ENCODE data around the gene UCN3.

The UCN3 gene

DNA sequence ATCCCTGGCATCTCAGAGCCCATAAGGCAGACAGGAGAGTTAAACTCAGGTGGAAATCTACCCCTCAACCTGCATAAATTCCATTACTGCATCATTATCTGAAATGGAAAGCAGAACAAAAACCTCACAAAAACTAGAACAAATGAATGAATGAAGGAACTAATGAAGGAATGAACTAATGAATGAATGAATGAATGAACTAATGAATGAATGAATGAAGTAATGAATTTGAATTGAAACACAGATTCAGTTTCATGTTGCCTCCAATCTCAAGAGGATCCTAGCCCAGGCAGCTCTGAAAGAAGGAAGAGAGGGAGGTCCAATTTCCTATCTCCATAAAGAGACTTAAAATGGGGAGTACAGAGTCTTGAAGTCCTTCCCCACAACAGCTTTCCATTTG lies 1.9 kb upstream of the UCN3 start:
- DNase-seq (ENCODE audit: low spot score), result no peak
- TF ChIP-seq, protein P1, sequence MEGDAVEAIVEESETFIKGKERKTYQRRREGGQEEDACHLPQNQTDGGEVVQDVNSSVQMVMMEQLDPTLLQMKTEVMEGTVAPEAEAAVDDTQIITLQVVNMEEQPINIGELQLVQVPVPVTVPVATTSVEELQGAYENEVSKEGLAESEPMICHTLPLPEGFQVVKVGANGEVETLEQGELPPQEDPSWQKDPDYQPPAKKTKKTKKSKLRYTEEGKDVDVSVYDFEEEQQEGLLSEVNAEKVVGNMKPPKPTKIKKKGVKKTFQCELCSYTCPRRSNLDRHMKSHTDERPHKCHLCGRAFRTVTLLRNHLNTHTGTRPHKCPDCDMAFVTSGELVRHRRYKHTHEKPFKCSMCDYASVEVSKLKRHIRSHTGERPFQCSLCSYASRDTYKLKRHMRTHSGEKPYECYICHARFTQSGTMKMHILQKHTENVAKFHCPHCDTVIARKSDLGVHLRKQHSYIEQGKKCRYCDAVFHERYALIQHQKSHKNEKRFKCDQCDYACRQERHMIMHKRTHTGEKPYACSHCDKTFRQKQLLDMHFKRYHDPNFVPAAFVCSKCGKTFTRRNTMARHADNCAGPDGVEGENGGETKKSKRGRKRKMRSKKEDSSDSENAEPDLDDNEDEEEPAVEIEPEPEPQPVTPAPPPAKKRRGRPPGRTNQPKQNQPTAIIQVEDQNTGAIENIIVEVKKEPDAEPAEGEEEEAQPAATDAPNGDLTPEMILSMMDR (IDR thresholded peaks at IDR 0.05; ENCODE audit: poor library complexity, severe bottlenecking), result no peak
- Histone ChIP-seq H3K27ac (ENCODE audit: poor library complexity, severe bottlenecking) (no peak overlapping the region), H3K4me1 (ENCODE audit: insufficient read depth, poor library complexity, severe bottlenecking) (no peaks in the 10 kb centered on the region), H3K36me3 (ENCODE audit: low read depth) (no peaks in the 10 kb centered on the region), H3K27me3 (ENCODE audit: insufficient read depth, poor library complexity, severe bottlenecking) (peaks cover 20% of the 10 kb centered on the region), H3K4me3 (ENCODE audit: severe bottlenecking) (no peak overlapping the region), H3K9me3 (ENCODE audit: severe bottlenecking) (no peaks in the 10 kb centered on the region)
- ATAC-seq (ENCODE audit: low read depth), result no peak

DNA sequence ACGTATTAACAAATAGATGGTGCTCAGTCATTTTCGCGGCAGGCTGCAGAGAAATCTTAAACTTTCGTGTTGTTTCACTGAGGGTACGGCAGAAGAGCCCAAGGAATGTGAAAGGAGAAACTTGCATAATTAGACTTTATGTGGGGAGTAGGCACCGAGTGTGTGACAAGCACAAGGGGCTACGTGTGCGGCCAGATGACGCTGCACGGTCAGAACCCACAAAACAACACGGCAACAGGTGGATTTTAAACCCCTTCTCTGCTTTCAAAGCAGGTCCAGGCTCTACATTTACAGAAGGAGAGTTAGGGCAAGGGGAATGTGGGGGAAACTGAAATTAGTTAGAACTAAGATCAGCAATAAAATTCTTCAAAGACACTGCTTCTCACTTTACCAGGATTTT lies 392 bp upstream of the UCN3 start:
- DNase-seq (ENCODE audit: low spot score) (no peak), ATAC-seq (ENCODE audit: low read depth) (no peak)
- TF ChIP-seq, protein P1 (IDR thresholded peaks at IDR 0.05; ENCODE audit: poor library complexity, severe bottlenecking), result no peak
- Histone ChIP-seq H3K4me3 (ENCODE audit: severe bottlenecking) (no peak overlapping the region), H3K27ac (ENCODE audit: poor library complexity, severe bottlenecking) (no peak overlapping the region), H3K36me3 (ENCODE audit: low read depth) (no peaks in the 10 kb centered on the region), H3K27me3 (ENCODE audit: insufficient read depth, poor library complexity, severe bottlenecking) (peaks cover 20% of the 10 kb centered on the region), H3K9me3 (ENCODE audit: severe bottlenecking) (no peaks in the 10 kb centered on the region), H3K4me1 (ENCODE audit: insufficient read depth, poor library complexity, severe bottlenecking) (no peaks in the 10 kb centered on the region)

DNA sequence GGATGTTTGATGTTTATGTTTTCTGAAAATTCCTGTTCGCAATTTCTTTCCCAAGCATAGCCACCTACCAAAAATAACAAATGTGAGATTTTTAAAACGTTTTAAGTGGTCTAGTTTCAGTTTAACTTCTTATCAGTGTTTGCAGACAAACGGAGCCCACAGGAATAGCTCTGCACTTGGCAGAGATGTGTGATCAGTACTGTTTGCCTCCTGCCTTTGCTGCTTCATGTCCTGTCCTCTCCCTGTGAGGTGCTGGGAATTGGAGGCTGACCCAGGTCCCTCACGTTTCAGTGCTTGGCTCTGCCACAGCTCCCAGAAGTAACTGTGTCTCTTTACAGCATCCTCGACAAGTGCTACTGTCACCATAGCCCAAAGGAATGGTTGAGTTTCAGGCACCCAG lies 1.2 kb downstream of the UCN3 start:
- Histone ChIP-seq H3K4me1 (ENCODE audit: insufficient read depth, poor library complexity, severe bottlenecking) (no peaks in the 10 kb centered on the region), H3K36me3 (ENCODE audit: low read depth) (no peaks in the 10 kb centered on the region), H3K4me3 (ENCODE audit: severe bottlenecking) (no peak overlapping the region), H3K27ac (ENCODE audit: poor library complexity, severe bottlenecking) (no peak overlapping the region), H3K9me3 (ENCODE audit: severe bottlenecking) (no peaks in the 10 kb centered on the region), H3K27me3 (ENCODE audit: insufficient read depth, poor library complexity, severe bottlenecking) (peaks cover 20% of the 10 kb centered on the region)
- TF ChIP-seq, protein P1 (IDR thresholded peaks at IDR 0.05; ENCODE audit: poor library complexity, severe bottlenecking), result no peak
- DNase-seq (ENCODE audit: low spot score) (no peak), ATAC-seq (ENCODE audit: low read depth) (no peak)

DNA sequence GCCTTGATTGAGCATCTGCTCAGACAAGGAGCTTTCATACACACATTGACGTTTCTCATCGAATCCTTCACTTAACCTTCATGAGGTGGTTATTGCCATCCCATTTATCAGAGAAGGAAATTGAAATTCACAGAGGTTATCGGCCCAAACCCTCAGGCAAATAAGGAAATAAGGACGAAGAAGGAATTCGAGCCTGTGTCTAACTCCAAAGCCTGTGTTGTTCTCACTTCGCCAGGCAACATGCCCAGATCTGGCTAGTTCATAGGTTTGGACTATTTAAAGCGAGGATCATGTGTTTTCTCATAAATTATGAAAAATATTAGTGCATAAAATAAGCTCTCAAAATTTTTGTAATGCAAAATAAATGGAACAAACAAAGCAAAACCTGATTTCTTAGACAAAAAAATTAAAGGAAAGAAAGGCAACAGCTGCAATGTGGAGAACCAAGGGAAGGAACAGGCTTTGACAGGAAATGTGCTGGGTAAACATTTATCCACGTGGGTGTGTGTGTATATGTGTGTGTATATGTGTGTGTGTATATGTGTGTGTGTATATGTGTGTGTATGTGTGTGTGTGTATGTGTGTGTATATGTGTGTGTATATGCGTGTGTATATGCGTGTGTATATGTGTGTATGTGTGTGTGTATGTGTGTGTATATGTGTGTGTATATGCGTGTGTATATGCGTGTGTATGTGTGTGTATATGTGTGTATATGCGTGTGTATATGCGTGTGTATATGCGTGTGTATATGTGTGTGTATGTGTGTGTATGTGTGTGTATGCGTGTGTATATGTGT lies 4.8 kb downstream of the UCN3 start:
- H3K36me3 ChIP-seq (ENCODE audit: low read depth), result no peaks in the 10 kb centered on the region
- no peak overlapping the region for H3K4me3 ChIP-seq (ENCODE audit: severe bottlenecking)
- no peaks in the 10 kb centered on the region for H3K9me3 ChIP-seq (ENCODE audit: severe bottlenecking)
- no peak overlapping the region for H3K27ac ChIP-seq (ENCODE audit: poor library complexity, severe bottlenecking)
- TF ChIP-seq, protein P1 (IDR thresholded peaks at IDR 0.05; ENCODE audit: poor library complexity, severe bottlenecking), result no peak
- ATAC-seq (ENCODE audit: low read depth) (no peak), DNase-seq (ENCODE audit: low spot score) (no peak)
- H3K4me1 ChIP-seq (ENCODE audit: insufficient read depth, poor library complexity, severe bottlenecking), result no peaks in the 10 kb centered on the region
- H3K27me3 ChIP-seq (ENCODE audit: insufficient read depth, poor library complexity, severe bottlenecking), result peaks cover 17% of the 10 kb centered on the region

All from RWPE2 (cell line).